Parathyroid adenoma (tissue), 2 donors: Measurements from ENCODE around the gene EML6.

Experiments
- H2AFZ ChIP-seq: fragments of 300-600 bp; sonication (generic); one replicate; pipeline ENCODE4 v1.7.0; 2017; ENCODE audit warnings: antibody characterized with exemption, mild to moderate bottlenecking
- H3K27ac ChIP-seq: fragments of 300-600 bp; sonication (generic); one replicate; pipeline ENCODE4 v1.7.0; 2017
- H3K27me3 ChIP-seq: fragments of 300-600 bp; sonication (generic); one replicate; pipeline ENCODE4 v1.7.0; 2017; ENCODE audit warnings: low read length; ENCODE audit not compliant: control insufficient read depth, insufficient read depth
- H3K36me3 ChIP-seq: fragments of 300-600 bp; sonication (generic); one replicate; pipeline ENCODE4 v1.7.0; 2017; ENCODE audit warnings: low read length; ENCODE audit not compliant: control insufficient read depth, insufficient read depth
- H3K4me1 ChIP-seq: fragments of 300-600 bp; sonication (generic); one replicate; pipeline ENCODE4 v1.7.0; 2017; ENCODE audit warnings: control low read depth
- H3K4me2 ChIP-seq: fragments of 300-600 bp; sonication (generic); one replicate; pipeline ENCODE4 v1.7.0; 2017; ENCODE audit warnings: low read length
- H3K4me3 ChIP-seq: fragments of 300-600 bp; sonication (generic); one replicate; pipeline ENCODE4 v1.7.0; 2017; ENCODE audit warnings: low read depth, low read length
- H3K79me2 ChIP-seq: fragments of 300-600 bp; sonication (generic); one replicate; pipeline ENCODE4 v1.7.0; 2017; ENCODE audit warnings: control low read depth
- H3K9ac ChIP-seq: fragments of 300-600 bp; sonication (generic); one replicate; pipeline ENCODE4 v1.7.0; 2017; ENCODE audit warnings: mild to moderate bottlenecking
- H3K9me3 ChIP-seq: fragments of 300-600 bp; sonication (generic); one replicate; pipeline ENCODE4 v1.7.0; 2017; ENCODE audit warnings: low read length; ENCODE audit not compliant: control insufficient read depth
- TF ChIP-seq, protein P1 (sequence below): fragments of 300-600 bp; sonication (generic); IDR thresholded peaks from one replicate; pipeline ENCODE4 v1.7.0; 2017; ENCODE audit warnings: antibody characterized with exemption, mild to moderate bottlenecking
- donor health status: primary hyperparathyroidism.

The EML6 gene

DNA sequence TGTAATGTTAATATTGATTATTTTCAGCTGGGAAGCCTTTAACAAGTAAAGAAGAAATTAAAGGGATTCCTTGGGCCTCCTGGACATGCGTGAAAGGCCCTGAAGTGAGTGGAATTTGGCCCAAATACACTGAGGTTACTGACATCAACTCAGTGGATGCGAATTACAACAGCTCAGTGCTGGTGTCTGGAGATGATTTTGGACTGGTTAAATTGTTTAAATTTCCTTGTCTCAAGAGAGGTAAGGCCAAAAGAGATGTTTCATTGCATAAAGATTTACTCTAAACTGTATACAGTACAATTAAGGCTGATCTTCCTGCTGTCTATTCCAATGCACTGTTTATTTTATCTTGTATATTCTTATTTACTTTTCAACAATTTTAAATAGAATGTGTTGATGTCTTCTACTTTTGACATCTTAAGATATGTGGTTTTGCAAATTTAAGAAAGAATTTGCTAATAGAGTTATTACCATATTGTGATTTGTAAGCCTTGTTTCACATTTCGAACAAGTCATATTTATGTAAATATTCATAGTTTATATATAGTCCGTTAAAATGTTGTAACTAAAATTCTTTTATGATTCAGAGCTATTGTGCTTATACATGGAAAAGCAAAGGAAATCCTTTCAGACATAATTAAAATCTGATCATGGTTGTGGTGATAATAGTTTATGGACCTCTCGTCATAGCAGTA lies 130.3 kb downstream of the EML6 start:
- Histone ChIP-seq H3K27me3 (no peaks in the 10 kb centered on the region), H3K4me1 (no peaks in the 10 kb centered on the region), H2AFZ (no peak overlapping the region), H3K9me3 (no peaks in the 10 kb centered on the region), H3K36me3 (no peaks in the 10 kb centered on the region), H3K4me2 (no peak overlapping the region), H3K27ac (no peak overlapping the region), H3K79me2 (no peaks in the 10 kb centered on the region), H3K4me3 (no peak overlapping the region), H3K9ac (no peak overlapping the region)
- TF ChIP-seq, protein P1, sequence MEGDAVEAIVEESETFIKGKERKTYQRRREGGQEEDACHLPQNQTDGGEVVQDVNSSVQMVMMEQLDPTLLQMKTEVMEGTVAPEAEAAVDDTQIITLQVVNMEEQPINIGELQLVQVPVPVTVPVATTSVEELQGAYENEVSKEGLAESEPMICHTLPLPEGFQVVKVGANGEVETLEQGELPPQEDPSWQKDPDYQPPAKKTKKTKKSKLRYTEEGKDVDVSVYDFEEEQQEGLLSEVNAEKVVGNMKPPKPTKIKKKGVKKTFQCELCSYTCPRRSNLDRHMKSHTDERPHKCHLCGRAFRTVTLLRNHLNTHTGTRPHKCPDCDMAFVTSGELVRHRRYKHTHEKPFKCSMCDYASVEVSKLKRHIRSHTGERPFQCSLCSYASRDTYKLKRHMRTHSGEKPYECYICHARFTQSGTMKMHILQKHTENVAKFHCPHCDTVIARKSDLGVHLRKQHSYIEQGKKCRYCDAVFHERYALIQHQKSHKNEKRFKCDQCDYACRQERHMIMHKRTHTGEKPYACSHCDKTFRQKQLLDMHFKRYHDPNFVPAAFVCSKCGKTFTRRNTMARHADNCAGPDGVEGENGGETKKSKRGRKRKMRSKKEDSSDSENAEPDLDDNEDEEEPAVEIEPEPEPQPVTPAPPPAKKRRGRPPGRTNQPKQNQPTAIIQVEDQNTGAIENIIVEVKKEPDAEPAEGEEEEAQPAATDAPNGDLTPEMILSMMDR: no peak

GRCh38 chr2:54855434-54855833 lies 132.0 kb downstream of the EML6 start:
- Histone ChIP-seq H3K4me1 (no peaks in the 10 kb centered on the region), H2AFZ (no peak overlapping the region), H3K9ac (no peak overlapping the region), H3K36me3 (no peaks in the 10 kb centered on the region), H3K9me3 (no peaks in the 10 kb centered on the region), H3K4me2 (no peak overlapping the region), H3K79me2 (no peaks in the 10 kb centered on the region), H3K4me3 (no peak overlapping the region), H3K27me3 (no peaks in the 10 kb centered on the region), H3K27ac (no peak overlapping the region)
- TF ChIP-seq, protein P1: no peak

GRCh38 chr2:54858021-54858681 lies 134.7 kb downstream of the EML6 start:
- no peaks in the 10 kb centered on the region for H3K36me3 ChIP-seq
- no peak overlapping the region for H3K9ac ChIP-seq
- no peak overlapping the region for H3K4me3 ChIP-seq
- H3K4me1 ChIP-seq: no peaks in the 10 kb centered on the region
- H3K27me3 ChIP-seq: no peaks in the 10 kb centered on the region
- no peak overlapping the region for H3K27ac ChIP-seq
- TF ChIP-seq, protein P1: no peak
- H2AFZ ChIP-seq: no peak overlapping the region
- H3K9me3 ChIP-seq: no peaks in the 10 kb centered on the region
- H3K79me2 ChIP-seq: no peaks in the 10 kb centered on the region
- no peak overlapping the region for H3K4me2 ChIP-seq

DNA sequence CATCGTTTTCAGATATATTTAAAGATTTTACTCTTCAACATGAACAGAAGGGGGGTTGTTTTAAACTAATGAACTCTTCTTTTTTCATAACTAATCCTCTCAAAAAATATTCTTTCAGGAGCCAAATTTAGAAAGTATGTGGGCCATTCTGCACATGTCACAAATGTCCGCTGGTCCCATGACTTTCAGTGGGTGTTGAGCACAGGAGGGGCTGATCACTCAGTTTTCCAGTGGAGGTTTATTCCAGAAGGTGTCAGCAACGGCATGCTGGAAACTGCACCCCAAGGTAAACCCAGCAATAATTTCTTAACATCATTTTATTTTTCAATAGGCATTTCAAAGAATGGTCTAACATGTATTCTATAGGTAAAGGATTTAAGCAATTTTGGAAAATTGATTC lies 136.0 kb downstream of the EML6 start:
- no peaks in the 10 kb centered on the region for H3K36me3 ChIP-seq
- H3K4me2 ChIP-seq: no peak overlapping the region
- no peak overlapping the region for H3K9ac ChIP-seq
- H3K9me3 ChIP-seq: no peaks in the 10 kb centered on the region
- no peak overlapping the region for H3K27ac ChIP-seq
- no peaks in the 10 kb centered on the region for H3K4me1 ChIP-seq
- TF ChIP-seq, protein P1: no peak
- no peak overlapping the region for H3K4me3 ChIP-seq
- no peaks in the 10 kb centered on the region for H3K27me3 ChIP-seq
- no peak overlapping the region for H2AFZ ChIP-seq
- no peaks in the 10 kb centered on the region for H3K79me2 ChIP-seq
